Activated CD8-positive, alpha-beta T cell treated with anti-CD3 and anti-CD28 coated beads for 36 hours (primary cell): ENCODE results near the gene CRACR2A. TPM values are rescaled to one million over a fixed set of nuclear protein-coding genes. Genes with fewer than 3 reads are reported as not detected.

Source experiments
- ATAC-seq: fragments of 200-7000 bp; cut with Tn5 transposase; one replicate; pipeline ENCODE4 v1.10.0; 2021; ENCODE audit warnings: mild to moderate bottlenecking, moderate library complexity
- CTCF ChIA-PET: fragments of 350-600 bp; sonication (Branson Sonifier 250); formaldehyde crosslinking; loops from one replicate; lab custom pipeline; 2021; ENCODE audit warnings: antibody characterized with exemption; lab: Charles Lee
- POLR2A ChIA-PET: fragments of 350-600 bp; sonication (Branson Sonifier 250); formaldehyde crosslinking; loops from one replicate; lab custom pipeline; 2021; ENCODE audit warnings: antibody characterized with exemption; lab: Charles Lee
- DNase-seq: peaks from one replicate; pipeline ENCODE4 v3.0.0-alpha.2; 2020
- H3K27ac Mint-ChIP-seq: one replicate; pipeline ENCODE4 v1.8.0; 2021; ENCODE audit warnings: mild to moderate bottlenecking, mixed read lengths
- H3K27me3 Mint-ChIP-seq: one replicate; pipeline ENCODE4 v1.8.0; 2021; ENCODE audit warnings: mixed read lengths
- H3K36me3 Mint-ChIP-seq: one replicate; pipeline ENCODE4 v1.8.0; 2021; ENCODE audit warnings: low read depth, mixed read lengths
- H3K4me1 Mint-ChIP-seq: one replicate; pipeline ENCODE4 v1.8.0; 2021; ENCODE audit warnings: low read depth, mixed read lengths
- H3K4me3 Mint-ChIP-seq: one replicate; pipeline ENCODE4 v1.8.0; 2021; ENCODE audit warnings: mild to moderate bottlenecking, moderate library complexity, mixed read lengths
- H3K9me3 Mint-ChIP-seq: one replicate; pipeline ENCODE4 v1.8.0; 2021; ENCODE audit warnings: mixed read lengths
- CTCF ChIP-seq: fragments of 200-600 bp; IDR thresholded peaks from one replicate; pipeline ENCODE4 v1.8.0; 2022; ENCODE audit warnings: antibody characterized with exemption, mild to moderate bottlenecking
- intact Hi-C: fragments of 100-400 bp; cut with micrococcal nuclease; formaldehyde crosslinking; loops from one replicate; pipeline ENCODE4 v1.10.0; 2022
- total RNA-seq, 2 experiments: library from RNA; stranded (reverse); gene quantifications; one replicate each; pipeline ENCODE4 v1.2.3, GENCODE V29; 2021

Gene CRACR2A
- total RNA-seq, 2 experiments from 2014 or later: 21.2 to 24.7 TPM

- Mint-ChIP-seq H3K36me3 (no peaks in the 10 kb centered on the region), H3K4me3 (no peak overlapping the region), H3K9me3 (no peaks in the 10 kb centered on the region), H3K4me1 (peaks cover 9% of the 10 kb centered on the region), H3K27me3 (no peaks in the 10 kb centered on the region), H3K27ac (no peak overlapping the region)
- no peak for TF ChIP-seq CTCF
- DNase-seq: no peak
- intact Hi-C loops: no loop called here
- ChIA-PET POLR2A (no interaction called here), CTCF (no interaction called here)
- no peak for ATAC-seq
Measured at GRCh38 chr12:3770891-3771290, 18.0 kb upstream of the CRACR2A start.

- Mint-ChIP-seq H3K36me3 (no peaks in the 10 kb centered on the region), H3K4me1 (peaks cover 9% of the 10 kb centered on the region), H3K27me3 (no peaks in the 10 kb centered on the region), H3K9me3 (no peaks in the 10 kb centered on the region), H3K4me3 (no peak overlapping the region), H3K27ac (no peak overlapping the region)
- ATAC-seq (no peak), DNase-seq (no peak)
- intact Hi-C loops: no loop called here
- ChIA-PET POLR2A (no interaction called here), CTCF (interaction anchor here (1.6 kb wide), 1 partner anchor 36 kb away, joined by 3 read pairs; no protein-coding TSS in a partner anchor)
- TF ChIP-seq CTCF: no peak
Measured at GRCh38 chr12:3768911-3769447, 16.1 kb upstream of the CRACR2A start.

- Mint-ChIP-seq H3K9me3 (no peaks in the 10 kb centered on the region), H3K4me3 (no peak overlapping the region), H3K27me3 (no peaks in the 10 kb centered on the region), H3K36me3 (peaks cover 27% of the 10 kb centered on the region), H3K27ac (no peak overlapping the region), H3K4me1 (no peaks in the 10 kb centered on the region)
- CTCF ChIA-PET: no interaction called here
- TF ChIP-seq CTCF: no peak
- POLR2A ChIA-PET: no interaction called here
- intact Hi-C loops: no loop called here
- ATAC-seq: no peak
- DNase-seq: no peak
Measured at GRCh38 chr12:3761116-3761735, 8.3 kb upstream of the CRACR2A start.

- intact Hi-C loops: no loop called here
- no peak overlapping the region for H3K27ac Mint-ChIP-seq
- no peak overlapping the region for H3K4me3 Mint-ChIP-seq
- TF ChIP-seq CTCF: no peak
- DNase-seq: no peak
- H3K9me3 Mint-ChIP-seq: no peaks in the 10 kb centered on the region
- ATAC-seq: no peak
- peaks cover 27% of the 10 kb centered on the region for H3K36me3 Mint-ChIP-seq
- ChIA-PET POLR2A (no interaction called here), CTCF (no interaction called here)
- peaks cover 2% of the 10 kb centered on the region for H3K4me1 Mint-ChIP-seq
- no peaks in the 10 kb centered on the region for H3K27me3 Mint-ChIP-seq
Measured at GRCh38 chr12:3759878-3760277, 7.0 kb upstream of the CRACR2A start.

GRCh38 chr12:3757261-3757660 lies 4.4 kb upstream of the CRACR2A start:
- Mint-ChIP-seq H3K27me3 (no peaks in the 10 kb centered on the region), H3K4me3 (no peak overlapping the region), H3K27ac (no peak overlapping the region), H3K36me3 (peaks cover 30% of the 10 kb centered on the region), H3K4me1 (peaks cover 14% of the 10 kb centered on the region), H3K9me3 (no peaks in the 10 kb centered on the region)
- ATAC-seq: no peak
- no peak for TF ChIP-seq CTCF
- CTCF ChIA-PET: interaction anchor here (0.9 to 1.5 kb wide), 2 partner anchors 46 to 457 kb away, joined by 3 to 8 read pairs; no protein-coding TSS in a partner anchor
- no peak for DNase-seq
- intact Hi-C loops: no loop called here
- POLR2A ChIA-PET: no interaction called here
